ENCODE data around the gene CPN2. TPM values are rescaled to one million over a fixed set of nuclear protein-coding genes. Genes with fewer than 3 reads are reported as not detected.

CPN2 gene
- total and polyA plus RNA-seq, 2 donors (not counting 1 experiment from before 2014, with no cell fraction given), result not detected

GRCh38 chr3:194301730-194302129 lies 49.4 kb downstream of the CPN2 start:
- H3K4me3 ChIP-seq (ENCODE audit: control extremely low read depth in 1 of 5, extremely low read depth in 1 of 5, insufficient read depth in 1 of 5, low read depth in 2 of 5, low read length in 4 of 5), result no peak overlapping the region
- no peaks in the 10 kb centered on the region for H3K36me3 ChIP-seq (replicated peaks in 1 of 2; ENCODE audit: control extremely low read depth in 1 of 2, control insufficient read depth in 1 of 2, extremely low read depth in 1 of 2, insufficient read depth in 2 of 2, low read length in 1 of 2)
- Mint-ChIP-seq H3K4me1 (peaks cover 30% of the 10 kb centered on the region), H3K4me3 (no peak overlapping the region), H3K27me3 (peaks cover 5% of the 10 kb centered on the region), H3K9me3 (ENCODE audit: insufficient read depth) (no peaks in the 10 kb centered on the region), H3K27ac (no peak overlapping the region)
- no peak overlapping the region for H2AFZ ChIP-seq (ENCODE audit: insufficient read depth, low read depth, low read length, poor library complexity, severe bottlenecking)
- no peak for ATAC-seq (ENCODE audit: low read depth)
- H3K27ac ChIP-seq (ENCODE audit: low read length in 2 of 2), result no peak overlapping the region
- H3K9ac ChIP-seq (ENCODE audit: low read length), result no peak overlapping the region
- peaks cover 0 to 31% (median 6%) of the 10 kb centered on the region in 3 donors for H3K9me3 ChIP-seq (ENCODE audit: control extremely low read depth in 1 of 3, control insufficient read depth in 2 of 3, insufficient read depth in 1 of 3, low read length in 2 of 3)
- DNase-seq, result no peak
- no peaks in the 10 kb centered on the region for H3K79me2 ChIP-seq (ENCODE audit: control insufficient read depth, insufficient read depth, low read length)
- intact Hi-C loops (cut with micrococcal nuclease), result loop anchor here (10.0 kb wide), 1 partner anchor 427 kb away; no protein-coding TSS in a partner anchor
- peaks cover 0 to 12% (median 5%) of the 10 kb centered on the region in 4 experiments for H3K27me3 ChIP-seq (replicated peaks in 1 of 4; ENCODE audit: control extremely low read depth in 1 of 4, control insufficient read depth in 3 of 4, insufficient read depth in 4 of 4, low read length in 3 of 4)
- CTCF ChIA-PET, result interaction anchor here (1.7 to 2.0 kb wide), 2 partner anchors 14 to 164 kb away, joined by 5 read pairs; no protein-coding TSS in a partner anchor
- POLR2A ChIA-PET, result no interaction called here
- H3K4me2 ChIP-seq (replicated peaks; ENCODE audit: low read depth, low read length, poor library complexity, severe bottlenecking), result no peak overlapping the region
- no peak for TF ChIP-seq CTCF (IDR thresholded peaks at IDR 0.05)
- no peak for TF ChIP-seq EZH2 (IDR thresholded peaks at IDR 0.05; ENCODE audit: borderline replicate concordance, insufficient read depth, low read depth, low read length, poor library complexity, severe bottlenecking)
- peaks cover 29 to 47% of the 10 kb centered on the region in 2 donors for H3K4me1 ChIP-seq (ENCODE audit: control insufficient read depth in 2 of 2, insufficient read depth in 2 of 2, low read length in 2 of 2)
- peaks cover 2% of the 10 kb centered on the region for H4K20me1 ChIP-seq (ENCODE audit: control insufficient read depth, insufficient read depth, low read length, poor library complexity, severe bottlenecking)
- WGBS (ENCODE audit: insufficient coverage), result 87% methylated on average over 3 of the region's 3 CpGs

GRCh38 chr3:194300936-194301335 lies 50.2 kb downstream of the CPN2 start:
- Mint-ChIP-seq H3K27me3 (peaks cover 5% of the 10 kb centered on the region), H3K4me3 (no peak overlapping the region), H3K27ac (no peak overlapping the region), H3K4me1 (peaks cover 22% of the 10 kb centered on the region), H3K9me3 (ENCODE audit: insufficient read depth) (no peaks in the 10 kb centered on the region)
- H2AFZ ChIP-seq (ENCODE audit: insufficient read depth, low read depth, low read length, poor library complexity, severe bottlenecking), result no peak overlapping the region
- no peaks in the 10 kb centered on the region for H4K20me1 ChIP-seq (ENCODE audit: control insufficient read depth, insufficient read depth, low read length, poor library complexity, severe bottlenecking)
- H3K9ac ChIP-seq (ENCODE audit: low read length), result no peak overlapping the region
- DNase-seq (no peak), ATAC-seq (ENCODE audit: low read depth) (no peak)
- no peaks in the 10 kb centered on the region for H3K36me3 ChIP-seq (replicated peaks in 1 of 2; ENCODE audit: control extremely low read depth in 1 of 2, control insufficient read depth in 1 of 2, extremely low read depth in 1 of 2, insufficient read depth in 2 of 2, low read length in 1 of 2)
- H3K4me3 ChIP-seq (ENCODE audit: control extremely low read depth in 1 of 5, extremely low read depth in 1 of 5, insufficient read depth in 1 of 5, low read depth in 2 of 5, low read length in 4 of 5), result no peak overlapping the region
- H3K27me3 ChIP-seq (replicated peaks in 1 of 4; ENCODE audit: control extremely low read depth in 1 of 4, control insufficient read depth in 3 of 4, insufficient read depth in 4 of 4, low read length in 3 of 4), result peaks cover 0 to 13% (median 9%) of the 10 kb centered on the region in 4 experiments
- H3K9me3 ChIP-seq (ENCODE audit: control extremely low read depth in 1 of 3, control insufficient read depth in 2 of 3, insufficient read depth in 1 of 3, low read length in 2 of 3), result peaks cover 0 to 31% (median 6%) of the 10 kb centered on the region in 3 donors
- TF ChIP-seq EZH2 (IDR thresholded peaks at IDR 0.05; ENCODE audit: borderline replicate concordance, insufficient read depth, low read depth, low read length, poor library complexity, severe bottlenecking), result no peak
- TF ChIP-seq CTCF (IDR thresholded peaks at IDR 0.05), result no peak
- H3K79me2 ChIP-seq (ENCODE audit: control insufficient read depth, insufficient read depth, low read length), result no peaks in the 10 kb centered on the region
- intact Hi-C loops (cut with micrococcal nuclease), result loop anchor here (10.0 kb wide), 1 partner anchor 426 kb away; no protein-coding TSS in a partner anchor
- 97% methylated on average over 4 of the region's 6 CpGs for WGBS (ENCODE audit: insufficient coverage)
- no peak overlapping the region for H3K27ac ChIP-seq (ENCODE audit: low read length in 2 of 2)
- H3K4me2 ChIP-seq (replicated peaks; ENCODE audit: low read depth, low read length, poor library complexity, severe bottlenecking), result no peak overlapping the region
- CTCF ChIA-PET, result interaction anchor here (1.0 to 2.0 kb wide), 3 partner anchors 15 to 163 kb away, joined by 3 to 5 read pairs (median 5); no protein-coding TSS in a partner anchor
- POLR2A ChIA-PET, result no interaction called here
- peaks cover 21 to 43% of the 10 kb centered on the region in 2 donors for H3K4me1 ChIP-seq (ENCODE audit: control insufficient read depth in 2 of 2, insufficient read depth in 2 of 2, low read length in 2 of 2)
